DOHH2 (cell line): ENCODE results near the gene TICRR.

Experiments
- H3F3A ChIP-seq: fragments of 200-600 bp; sonication (generic), shearing (Covaris generic); 2 replicates; pipeline ENCODE4 v1.6.0; 2016; ENCODE audit warnings: antibody characterized with exemption, mild to moderate bottlenecking; ENCODE audit not compliant: control insufficient read depth, insufficient read depth
- H3K27ac ChIP-seq: fragments of 200-600 bp; sonication (generic); 2 replicates; pipeline ENCODE4 v1.5.1; 2014; ENCODE audit warnings: low read depth, mild to moderate bottlenecking, low read length, moderate library complexity
- H3K27me3 ChIP-seq: fragments of 200-600 bp; sonication (generic); 2 replicates; pipeline ENCODE4 v1.6.1; 2014; ENCODE audit warnings: mild to moderate bottlenecking, low read length, mixed read lengths; ENCODE audit not compliant: control insufficient read depth
- H3K36me3 ChIP-seq: fragments of 200-600 bp; sonication (generic); 2 replicates; pipeline ENCODE4 v1.6.1; 2014; ENCODE audit warnings: mild to moderate bottlenecking, low read length, moderate library complexity, mixed read lengths; ENCODE audit not compliant: control insufficient read depth
- H3K4me1 ChIP-seq: fragments of 200-600 bp; sonication (generic); 2 replicates; pipeline ENCODE4 v1.6.1; 2014; ENCODE audit warnings: mild to moderate bottlenecking, low read length, mixed read lengths; ENCODE audit not compliant: control insufficient read depth
- H3K4me2 ChIP-seq: fragments of 200-600 bp; sonication (generic); 2 replicates; pipeline ENCODE4 v1.6.0; 2014; ENCODE audit warnings: mild to moderate bottlenecking, low read length, moderate library complexity
- H3K4me3 ChIP-seq: fragments of 200-600 bp; sonication (generic); 2 replicates; pipeline ENCODE4 v1.5.1; 2014; ENCODE audit warnings: mild to moderate bottlenecking, low read length, mixed read lengths
- H3K79me2 ChIP-seq: fragments of 200-600 bp; sonication (generic); 2 replicates; pipeline ENCODE4 v1.6.1; 2014; ENCODE audit warnings: mild to moderate bottlenecking, low read length, mixed read lengths; ENCODE audit not compliant: control insufficient read depth
- H3K9me2 ChIP-seq: fragments of 200-600 bp; sonication (generic); replicated peaks from 2 replicates; pipeline ENCODE4 v1.6.1; 2014; ENCODE audit warnings: mild to moderate bottlenecking, low read length, mixed read lengths; ENCODE audit not compliant: control insufficient read depth
- H3K9me3 ChIP-seq: fragments of 200-600 bp; sonication (generic); 2 replicates; pipeline ENCODE4 v1.6.1; 2014; ENCODE audit warnings: antibody characterized with exemption, low read length, mixed read lengths; ENCODE audit not compliant: control insufficient read depth, insufficient read depth
- H4K20me1 ChIP-seq: fragments of 200-600 bp; sonication (generic); 2 replicates; pipeline ENCODE4 v1.6.0; 2014; ENCODE audit warnings: low read depth, mild to moderate bottlenecking, antibody characterized with exemption, low read length, moderate library complexity; ENCODE audit not compliant: control insufficient read depth, insufficient read depth
- CTCF ChIP-seq: fragments of 200-600 bp; sonication (generic); IDR thresholded peaks from one replicate; pipeline ENCODE4 v1.5.1; 2014; ENCODE audit warnings: antibody characterized with exemption, mild to moderate bottlenecking, low read depth, low read length; ENCODE audit not compliant: poor library complexity, severe bottlenecking
- EZH2phosphoT487 ChIP-seq: fragments of 200-600 bp; sonication (generic); IDR thresholded peaks from 2 replicates; pipeline ENCODE4 v1.6.1; 2017; ENCODE audit warnings: borderline replicate concordance, mild to moderate bottlenecking, antibody characterized with exemption, low read length, moderate library complexity, mixed read lengths

Gene TICRR

GRCh38 chr15:89632563-89633430 lies 57.5 kb downstream of the TICRR start:
- H3K9me3 ChIP-seq: no peaks in the 10 kb centered on the region
- H3K4me1 ChIP-seq: no peaks in the 10 kb centered on the region
- no peaks in the 10 kb centered on the region for H3K9me2 ChIP-seq
- peaks cover 42% of the 10 kb centered on the region for H3K36me3 ChIP-seq
- H3K4me2 ChIP-seq: no peak overlapping the region
- no peak overlapping the region for H3K4me3 ChIP-seq
- no peaks in the 10 kb centered on the region for H3F3A ChIP-seq
- H4K20me1 ChIP-seq: no peaks in the 10 kb centered on the region
- H3K79me2 ChIP-seq: no peaks in the 10 kb centered on the region
- H3K27ac ChIP-seq: no peak overlapping the region
- no peaks in the 10 kb centered on the region for H3K27me3 ChIP-seq
- TF ChIP-seq CTCF (no peak), EZH2phosphoT487 (no peak)

- Histone ChIP-seq H3K79me2 (no peaks in the 10 kb centered on the region), H3K27ac (no peak overlapping the region), H3F3A (no peaks in the 10 kb centered on the region), H3K4me3 (no peak overlapping the region), H3K9me3 (no peaks in the 10 kb centered on the region), H3K27me3 (no peaks in the 10 kb centered on the region), H4K20me1 (no peaks in the 10 kb centered on the region), H3K4me2 (no peak overlapping the region), H3K9me2 (no peaks in the 10 kb centered on the region), H3K36me3 (peaks cover 34% of the 10 kb centered on the region), H3K4me1 (no peaks in the 10 kb centered on the region)
- TF ChIP-seq EZH2phosphoT487 (no peak), CTCF (no peak)
These were observed 58.3 kb downstream of the TICRR start for GRCh38 chr15:89633585-89633984.

GRCh38 chr15:89640245-89640644 lies 65.0 kb downstream of the TICRR start:
- Histone ChIP-seq H3K27me3 (no peaks in the 10 kb centered on the region), H3K9me2 (no peaks in the 10 kb centered on the region), H3F3A (no peaks in the 10 kb centered on the region), H3K9me3 (no peaks in the 10 kb centered on the region), H3K4me1 (no peaks in the 10 kb centered on the region), H4K20me1 (no peaks in the 10 kb centered on the region), H3K4me2 (no peak overlapping the region), H3K79me2 (no peaks in the 10 kb centered on the region), H3K27ac (no peak overlapping the region), H3K36me3 (no peaks in the 10 kb centered on the region), H3K4me3 (no peak overlapping the region)
- no peak for TF ChIP-seq CTCF
- TF ChIP-seq EZH2phosphoT487: no peak
